Left renal pelvis (tissue), 4 donors: Measurements from ENCODE around the gene SETD3. TPM values are rescaled to one million over a fixed set of nuclear protein-coding genes. Genes with fewer than 3 reads are reported as not detected.

Experiments
- DNase-seq, 4 donors: peaks; one replicate each; pipeline ENCODE4 v3.0.0-alpha.2; 2013; ENCODE audit warnings: low read depth in 4 of 4, low spot score in 3 of 4
- polyA plus RNA-seq, 4 donors: library from polyadenylated mRNA; unstranded; fragments of 120-200 nt; gene quantifications; one replicate each; pipeline ENCODE4 v1.2.1, GENCODE V29; 2013; ENCODE audit not compliant: insufficient read length in 4 of 4

Gene SETD3
- polyA plus RNA-seq, 4 donors, result 49.6 to 65.9 (median 64.0) TPM

- DNase-seq, result no peak
These were observed 37.2 kb upstream of the SETD3 start for GRCh38 chr14:99517643-99518381.

GRCh38 chr14:99516871-99517642 is 36.4 kb upstream of the SETD3 start:
- DNase-seq, result no peak

- DNase-seq, result no peak
These were observed 35.7 kb upstream of the SETD3 start for GRCh38 chr14:99516156-99516870.

GRCh38 chr14:99515301-99516155 is 34.9 kb upstream of the SETD3 start:
- DNase-seq, result no peak

- DNase-seq, result no peak
These were observed 34.1 kb upstream of the SETD3 start for GRCh38 chr14:99514552-99515300.

- DNase-seq, result no peak
These were observed 33.4 kb upstream of the SETD3 start for GRCh38 chr14:99513946-99514551.

GRCh38 chr14:99513183-99513694 is 32.6 kb upstream of the SETD3 start:
- DNase-seq, result no peak

GRCh38 chr14:99512571-99513182 is 32.0 kb upstream of the SETD3 start:
- no peak for DNase-seq

- no peak for DNase-seq
These were observed 31.4 kb upstream of the SETD3 start for GRCh38 chr14:99512110-99512449.

- no peak for DNase-seq
These were observed 30.9 kb upstream of the SETD3 start for GRCh38 chr14:99511421-99512109.

GRCh38 chr14:99510556-99511139 is 30.0 kb upstream of the SETD3 start:
- no peak for DNase-seq

GRCh38 chr14:99509871-99510555 is 29.4 kb upstream of the SETD3 start:
- no peak for DNase-seq

GRCh38 chr14:99508896-99509629 is 28.4 kb upstream of the SETD3 start:
- no peak for DNase-seq

GRCh38 chr14:99507860-99508640 is 27.4 kb upstream of the SETD3 start:
- DNase-seq, result no peak

- no peak for DNase-seq
These were observed 25.6 kb upstream of the SETD3 start for GRCh38 chr14:99506276-99506675.

- DNase-seq, result no peak
These were observed 24.4 kb upstream of the SETD3 start for GRCh38 chr14:99505089-99505488.
